ENCODE measurements around the gene FSHR.

- TF ChIP-seq EZH2 (IDR thresholded peaks at IDR 0.05), result no peak
- no peak for TF ChIP-seq CTCF (IDR thresholded peaks at IDR 0.05)
- TF ChIP-seq EZH2phosphoT487 (IDR thresholded peaks at IDR 0.05), result no peak
These were observed 209.4 kb downstream of the FSHR start for GRCh38 chr2:48944956-48945355.
